Fibroblast of mammary gland (primary cell): ENCODE data around the gene SLC22A23.
"Not testable (repeated sequence)": the region's sequence is repeated elsewhere in the genome, so short reads cannot be mapped to it uniquely, and the experiment has no call there.

Experiments
- DNase-seq: peaks from one replicate; pipeline ENCODE4 v3.0.0-alpha.2; 2010; ENCODE audit warnings: low read depth
- H3K4me3 ChIP-seq: 2 replicates; pipeline ENCODE4 v1.5.1; 2011; ENCODE audit warnings: low read depth, mild to moderate bottlenecking, low read length, moderate library complexity; ENCODE audit not compliant: control insufficient read depth
- CTCF ChIP-seq: conservative IDR thresholded peaks from 2 replicates; pipeline ENCODE4 v1.5.1; 2011; ENCODE audit warnings: low read depth, low read length, inconsistent platforms; ENCODE audit not compliant: control insufficient read depth, insufficient read depth

SLC22A23 gene

GRCh38 chr6:3244003-3244831, 212.6 kb downstream of the SLC22A23 start:
- TF ChIP-seq CTCF = no peak
- no peak for DNase-seq
- no peak overlapping the region for H3K4me3 ChIP-seq

- DNase-seq = no peak
- H3K4me3 ChIP-seq = no peak overlapping the region
- TF ChIP-seq CTCF = no peak
These were observed 214.1 kb downstream of the SLC22A23 start for GRCh38 chr6:3242768-3243167.

- DNase-seq, H3K4me3 ChIP-seq: not testable (repeated sequence)
These were observed 215.1 kb downstream of the SLC22A23 start for GRCh38 chr6:3241745-3242144.

- DNase-seq = no peak
- H3K4me3 ChIP-seq = no peak overlapping the region
- TF ChIP-seq CTCF = no peak
These were observed 216.3 kb downstream of the SLC22A23 start for GRCh38 chr6:3240595-3240994.

GRCh38 chr6:3239110-3239830, 217.6 kb downstream of the SLC22A23 start:
- TF ChIP-seq CTCF = no peak
- DNase-seq = no peak
- H3K4me3 ChIP-seq = no peak overlapping the region

- no peak for TF ChIP-seq CTCF
- no peak for DNase-seq
- H3K4me3 ChIP-seq = no peak overlapping the region
These were observed 218.8 kb downstream of the SLC22A23 start for GRCh38 chr6:3237761-3238662.
